CD14-positive monocyte (primary cell): ENCODE results near the gene DUS3L. TPM values are rescaled to one million over a fixed set of nuclear protein-coding genes. Genes with fewer than 3 reads are reported as not detected.
"Not testable (repeated sequence)": the region's sequence is repeated elsewhere in the genome, so short reads cannot be mapped to it uniquely, and the experiment has no call there.

Experiments
- DNase-seq, 3 donors: peaks; one replicate each; pipeline ENCODE4 v3.0.0-alpha.2; 2011 to 2022
- H2AFZ ChIP-seq: 2 replicates; pipeline ENCODE4 v1.6.0; 2012; ENCODE audit warnings: mild to moderate bottlenecking, low read depth, low read length, inconsistent platforms; ENCODE audit not compliant: insufficient read depth, poor library complexity, severe bottlenecking
- H3K27ac ChIP-seq, 2 donors: 1 replicate in 1 of 2; 2 replicates in 1 of 2; pipeline ENCODE4 v1.5.1; 2012 to 2013; ENCODE audit warnings: low read length in 2 of 2, control low read depth in 1 of 2, inconsistent platforms in 1 of 2, low read depth in 1 of 2, mild to moderate bottlenecking in 1 of 2
- H3K27me3 ChIP-seq, 2 donors: one replicate each; pipeline versions ENCODE4 v1.6.0 to v1.6.1; 2011 to 2013; ENCODE audit warnings: low read length in 2 of 2; ENCODE audit not compliant: control insufficient read depth in 2 of 2, insufficient read depth in 2 of 2
- H3K36me3 ChIP-seq, 2 donors: replicated peaks in 1 of 2; 1 replicate in 1 of 2; 2 replicates in 1 of 2; pipeline versions ENCODE4 v1.5.1 to v1.6.1; 2012 to 2013; ENCODE audit warnings: low read length in 2 of 2, control low read depth in 1 of 2, inconsistent platforms in 1 of 2, mild to moderate bottlenecking in 1 of 2; ENCODE audit not compliant: insufficient read depth in 2 of 2, control insufficient read depth in 1 of 2
- H3K4me1 ChIP-seq, 2 donors: 1 replicate in 1 of 2; 2 replicates in 1 of 2; pipeline versions ENCODE4 v1.5.1 to v1.6.1; 2012 to 2013; ENCODE audit warnings: low read length in 2 of 2, control low read depth in 1 of 2, inconsistent platforms in 1 of 2, mild to moderate bottlenecking in 1 of 2, moderate library complexity in 1 of 2; ENCODE audit not compliant: insufficient read depth in 2 of 2, control insufficient read depth in 1 of 2
- H3K4me2 ChIP-seq: replicated peaks from 2 replicates; pipeline ENCODE3; 2012; ENCODE audit warnings: low read length, moderate library complexity, mild to moderate bottlenecking; ENCODE audit not compliant: poor library complexity, severe bottlenecking; ENCODE audit errors: extremely low read depth
- H3K4me3 ChIP-seq, 3 experiments: fragments of 200-600 bp in 1 of 3; sonication (generic) in 1 of 3; replicated peaks in 1 of 3; 1 replicate in 2 of 3; 2 replicates in 1 of 3; pipeline ENCODE4 v1.5.1; 2011 to 2013; ENCODE audit warnings: low read length in 3 of 3, mild to moderate bottlenecking in 3 of 3, control low read depth in 2 of 3, low read depth in 2 of 3, inconsistent platforms in 1 of 3, moderate library complexity in 1 of 3
- H3K79me2 ChIP-seq: 2 replicates; pipeline ENCODE4 v1.6.0; 2012; ENCODE audit warnings: mild to moderate bottlenecking, control low read depth, inconsistent platforms, low read length, moderate library complexity; ENCODE audit not compliant: insufficient read depth
- H3K9ac ChIP-seq: 2 replicates; pipeline ENCODE4 v1.6.0; 2017; ENCODE audit warnings: low read length, mild to moderate bottlenecking; ENCODE audit not compliant: insufficient read depth, poor library complexity, severe bottlenecking
- H3K9me3 ChIP-seq, 2 donors: replicated peaks in 1 of 2; 1 replicate in 1 of 2; 2 replicates in 1 of 2; pipeline versions ENCODE4 v1.5.1 to v1.6.1; 2012 to 2013; ENCODE audit warnings: low read length in 2 of 2, control low read depth in 1 of 2; ENCODE audit not compliant: control insufficient read depth in 1 of 2, insufficient read depth in 1 of 2
- H4K20me1 ChIP-seq: 2 replicates; pipeline ENCODE4 v1.6.0; 2012; ENCODE audit warnings: mild to moderate bottlenecking, low read length, control low read depth, moderate library complexity; ENCODE audit not compliant: insufficient read depth
- H3K27ac Mint-ChIP-seq, 7 donors: one replicate each; pipeline ENCODE4 v1.8.0; 2020; ENCODE audit warnings: mild to moderate bottlenecking in 7 of 7, mixed read lengths in 7 of 7, moderate library complexity in 6 of 7, inconsistent platforms in 2 of 7
- H3K27me3 Mint-ChIP-seq, 3 donors: one replicate each; pipeline ENCODE4 v1.8.0; 2021 to 2022; ENCODE audit warnings: low read depth in 3 of 3, mild to moderate bottlenecking in 3 of 3, mixed read lengths in 3 of 3, moderate library complexity in 3 of 3, inconsistent platforms in 1 of 3
- H3K36me3 Mint-ChIP-seq, 2 donors: one replicate each; pipeline ENCODE4 v1.8.0; 2020; ENCODE audit warnings: mixed read lengths in 2 of 2, inconsistent platforms in 1 of 2, mild to moderate bottlenecking in 1 of 2
- H3K4me1 Mint-ChIP-seq: one replicate; pipeline ENCODE4 v1.8.0; 2020; ENCODE audit warnings: mild to moderate bottlenecking, mixed read lengths
- H3K4me3 Mint-ChIP-seq, 2 donors: one replicate each; pipeline ENCODE4 v1.8.0; 2020; ENCODE audit warnings: mild to moderate bottlenecking in 2 of 2, mixed read lengths in 2 of 2, moderate library complexity in 1 of 2
- H3K9me3 Mint-ChIP-seq, 7 donors: one replicate each; pipeline ENCODE4 v1.8.0; 2020 to 2022; ENCODE audit warnings: mixed read lengths in 7 of 7, mild to moderate bottlenecking in 6 of 7, moderate library complexity in 6 of 7, inconsistent platforms in 2 of 7
- WGBS: methylation state at CpG from one replicate; pipeline ENCODE4 v1.1.5; 2013; ENCODE audit warnings: missing lambda C conversion rate; ENCODE audit not compliant: insufficient coverage; 5-methylcytosine and 5-hydroxymethylcytosine counted together
- intact Hi-C, 2 donors: fragments of 100-400 bp; cut with micrococcal nuclease; formaldehyde crosslinking; loops; one replicate each; pipeline versions ENCODE4 v1.15.0 to v1.15.1; 2023
- polyA plus RNA-seq, 3 donors: library from polyadenylated mRNA; depleted of rRNA in 1 of 3; unstranded in 2 of 3; stranded (reverse) in 1 of 3; fragments of 300-500 nt in 2 of 3; fragments of >200 nt in 1 of 3; fragmentation: Illumina TruSeq in 2 of 3; gene quantifications; 1 replicate in 2 of 3; 2 replicates in 1 of 3; pipeline ENCODE4 v1.2.3, GENCODE V29; 2012 to 2021
- TF ChIP-seq, protein P1 (sequence below): fragments of 200-600 bp; IDR thresholded peaks from one replicate; pipeline ENCODE4 v1.8.0; 2022; ENCODE audit warnings: antibody characterized with exemption, mild to moderate bottlenecking

DUS3L gene
- polyA plus RNA-seq, 3 donors = 17.4 to 40.2 (median 23.4) TPM

DNA sequence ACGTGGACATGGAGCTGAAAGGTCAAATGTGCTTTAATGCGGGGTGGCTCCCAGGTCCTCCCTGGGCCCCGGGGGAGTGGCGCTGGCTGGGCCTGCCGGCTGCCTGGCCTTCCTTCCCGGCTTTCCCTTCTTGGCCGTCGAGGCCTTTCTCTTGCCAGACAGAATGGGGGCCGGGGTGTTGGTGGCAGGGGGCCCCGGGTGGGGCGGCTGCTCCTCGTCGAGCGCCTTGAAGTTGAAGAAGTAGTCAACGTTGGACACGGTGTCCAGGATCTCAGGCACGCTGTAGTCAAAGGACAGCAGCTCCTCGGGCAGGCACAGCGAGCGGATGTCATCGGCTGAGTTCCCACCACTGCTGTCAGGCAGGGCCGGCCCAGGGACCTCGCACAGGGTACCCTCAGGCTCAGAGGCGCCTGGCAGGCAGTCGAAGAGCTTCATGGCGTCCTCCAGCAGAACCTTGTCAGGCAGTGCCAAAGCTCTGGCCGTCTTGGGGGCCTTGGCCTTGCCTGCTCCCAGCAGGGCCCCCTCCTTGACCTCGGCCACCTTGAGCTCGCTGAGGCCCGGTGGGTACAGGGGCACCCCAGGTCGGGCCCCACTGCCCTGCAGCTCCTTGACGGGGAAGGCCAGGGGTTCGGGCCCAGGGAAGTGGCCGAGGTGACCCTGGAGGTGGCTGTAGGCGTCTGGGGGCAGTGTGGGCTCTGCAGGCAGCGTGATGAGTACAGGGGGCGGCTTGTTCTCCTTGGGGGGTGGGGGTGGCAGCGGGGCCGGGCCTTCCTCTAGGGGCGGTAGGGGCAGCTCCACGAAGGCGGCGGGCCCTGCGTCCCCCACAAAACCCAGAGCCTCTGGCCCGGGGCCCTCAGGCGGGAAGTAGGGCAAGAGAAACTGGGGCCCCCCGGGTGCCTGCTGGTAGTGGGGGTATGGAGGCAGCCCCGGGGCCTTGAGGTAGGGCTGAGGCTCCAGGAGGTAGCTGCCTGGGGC, 7.7 kb downstream of the DUS3L start:
- peaks cover 6% of the 10 kb centered on the region for H4K20me1 ChIP-seq
- Mint-ChIP-seq H3K4me1 (no peaks in the 10 kb centered on the region), H3K9me3 (peaks cover 0 to 3% (median 0%) of the 10 kb centered on the region in 7 donors), H3K36me3 (peaks cover 28 to 41% of the 10 kb centered on the region in 2 donors), H3K27ac (no peak overlapping the region), H3K4me3 (no peak overlapping the region), H3K27me3 (peaks cover 2% of the 10 kb centered on the region in 3 donors)
- TF ChIP-seq, protein P1, sequence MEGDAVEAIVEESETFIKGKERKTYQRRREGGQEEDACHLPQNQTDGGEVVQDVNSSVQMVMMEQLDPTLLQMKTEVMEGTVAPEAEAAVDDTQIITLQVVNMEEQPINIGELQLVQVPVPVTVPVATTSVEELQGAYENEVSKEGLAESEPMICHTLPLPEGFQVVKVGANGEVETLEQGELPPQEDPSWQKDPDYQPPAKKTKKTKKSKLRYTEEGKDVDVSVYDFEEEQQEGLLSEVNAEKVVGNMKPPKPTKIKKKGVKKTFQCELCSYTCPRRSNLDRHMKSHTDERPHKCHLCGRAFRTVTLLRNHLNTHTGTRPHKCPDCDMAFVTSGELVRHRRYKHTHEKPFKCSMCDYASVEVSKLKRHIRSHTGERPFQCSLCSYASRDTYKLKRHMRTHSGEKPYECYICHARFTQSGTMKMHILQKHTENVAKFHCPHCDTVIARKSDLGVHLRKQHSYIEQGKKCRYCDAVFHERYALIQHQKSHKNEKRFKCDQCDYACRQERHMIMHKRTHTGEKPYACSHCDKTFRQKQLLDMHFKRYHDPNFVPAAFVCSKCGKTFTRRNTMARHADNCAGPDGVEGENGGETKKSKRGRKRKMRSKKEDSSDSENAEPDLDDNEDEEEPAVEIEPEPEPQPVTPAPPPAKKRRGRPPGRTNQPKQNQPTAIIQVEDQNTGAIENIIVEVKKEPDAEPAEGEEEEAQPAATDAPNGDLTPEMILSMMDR = no peak
- no peak overlapping the region for H3K27ac ChIP-seq
- H2AFZ ChIP-seq = no peak overlapping the region
- H3K4me3 ChIP-seq = no peak overlapping the region
- no peak overlapping the region for H3K4me2 ChIP-seq
- no peaks in the 10 kb centered on the region for H3K79me2 ChIP-seq
- no peak for DNase-seq
- intact Hi-C loops = no loop called here
- 97% methylated on average over 36 of the region's 48 CpGs for WGBS
- H3K9me3 ChIP-seq = no peaks in the 10 kb centered on the region
- peaks cover 41 to 45% of the 10 kb centered on the region in 2 donors for H3K36me3 ChIP-seq
- no peaks in the 10 kb centered on the region for H3K4me1 ChIP-seq
- H3K27me3 ChIP-seq = no peaks in the 10 kb centered on the region
- H3K9ac ChIP-seq = no peak overlapping the region

GRCh38 chr19:5782322-5782721, 8.6 kb downstream of the DUS3L start:
- Mint-ChIP-seq H3K4me1 (no peaks in the 10 kb centered on the region), H3K9me3 (peaks cover 0 to 3% (median 0%) of the 10 kb centered on the region in 7 donors), H3K4me3 (no peak overlapping the region), H3K27me3 (peaks cover 2% of the 10 kb centered on the region in 3 donors), H3K36me3 (peaks cover 21 to 31% of the 10 kb centered on the region in 2 donors), H3K27ac (no peak overlapping the region)
- no peak overlapping the region for H2AFZ ChIP-seq
- H3K9me3 ChIP-seq = no peaks in the 10 kb centered on the region
- H3K36me3 ChIP-seq = peaks cover 32 to 36% of the 10 kb centered on the region in 2 donors
- H3K27ac ChIP-seq = no peak overlapping the region
- 95% methylated on average over 5 of the region's 9 CpGs for WGBS
- DNase-seq = no peak
- no peaks in the 10 kb centered on the region for H3K79me2 ChIP-seq
- no peaks in the 10 kb centered on the region for H3K27me3 ChIP-seq
- no peak overlapping the region for H3K4me2 ChIP-seq
- H3K4me3 ChIP-seq = no peak overlapping the region
- intact Hi-C loops = no loop called here
- TF ChIP-seq, protein P1 = no peak
- no peak overlapping the region for H3K9ac ChIP-seq
- H4K20me1 ChIP-seq = no peaks in the 10 kb centered on the region
- H3K4me1 ChIP-seq = no peaks in the 10 kb centered on the region

DNA sequence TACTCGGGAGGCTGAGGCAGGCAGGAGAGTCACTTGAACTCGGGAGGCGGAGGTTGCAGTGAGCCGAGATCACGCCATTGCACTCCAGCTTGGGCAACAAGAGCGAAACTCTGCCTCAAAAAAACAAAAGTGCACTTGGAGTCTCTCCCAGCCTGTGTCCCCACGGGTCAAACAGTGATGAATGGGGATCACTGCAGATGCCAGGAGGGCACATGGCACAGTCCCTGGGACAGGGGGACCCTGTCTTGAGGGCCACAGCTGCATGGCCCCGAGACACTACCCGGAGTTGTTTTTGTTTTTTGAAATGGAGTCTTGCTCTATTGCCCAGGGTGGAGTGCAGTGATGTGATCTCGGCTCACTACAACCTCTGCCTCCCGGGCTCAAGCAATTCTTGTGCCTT, 10.0 kb downstream of the DUS3L start:
- intact Hi-C loops, H3K4me3 ChIP-seq, H3K9ac ChIP-seq, H3K27me3 ChIP-seq, DNase-seq, H3K9me3 Mint-ChIP-seq, H3K27ac Mint-ChIP-seq, H3K4me1 ChIP-seq, H3K4me3 Mint-ChIP-seq, H3K79me2 ChIP-seq, H2AFZ ChIP-seq, H3K4me2 ChIP-seq, H3K27me3 Mint-ChIP-seq, H3K27ac ChIP-seq, H4K20me1 ChIP-seq, H3K9me3 ChIP-seq, H3K4me1 Mint-ChIP-seq: not testable (repeated sequence)
- H3K36me3 ChIP-seq = peaks cover 18 to 22% of the 10 kb centered on the region in 2 donors
- WGBS = 96% methylated on average over 8 of the region's 11 CpGs
- peaks cover 8 to 17% of the 10 kb centered on the region in 2 donors for H3K36me3 Mint-ChIP-seq
